ENCODE results near the gene PRKD2.
"Not testable (repeated sequence)": the region's sequence is repeated elsewhere in the genome, so short reads cannot be mapped to it uniquely, and the experiment has no call there.

Gene PRKD2

DNA sequence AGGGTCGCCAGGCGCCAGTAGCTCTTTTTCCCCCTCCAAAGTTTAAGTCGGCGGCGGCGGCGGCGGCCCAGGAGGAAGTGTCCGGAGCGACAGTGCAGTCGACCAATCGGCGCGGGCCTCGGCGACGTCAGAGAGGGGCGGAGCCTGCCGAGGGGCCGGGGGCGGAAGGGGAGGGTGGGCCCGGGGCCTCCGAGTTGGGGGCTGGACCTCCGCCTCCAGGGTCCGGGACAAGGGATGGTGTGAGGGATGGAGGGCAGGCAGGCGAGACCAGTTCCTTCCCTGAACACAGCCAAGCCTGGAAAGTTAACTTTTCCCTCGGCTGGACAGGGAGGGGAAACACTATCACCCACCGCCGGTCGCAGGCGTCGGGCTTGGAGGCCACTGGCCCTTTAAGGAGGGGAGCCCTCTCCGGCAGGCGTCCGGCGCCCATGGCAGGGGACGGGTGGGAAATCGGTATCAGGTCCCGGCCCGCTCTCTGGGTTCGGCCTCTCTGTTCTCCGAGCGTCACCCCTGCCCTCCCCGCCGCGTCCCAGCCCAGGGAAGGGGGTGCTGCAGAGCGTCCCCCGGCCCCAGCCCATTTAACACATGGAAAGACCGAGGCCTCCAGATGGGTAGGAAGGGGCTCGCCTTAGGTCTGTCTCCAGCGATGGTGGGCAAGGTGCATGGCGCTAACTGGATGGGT lies at the start of gene PRKD2:
TSS of gene PRKD2 (minus strand) at position 81 of the 682 bp plus-strand sequence. CDS start 744 bp downstream, outside the sequence.
- TF ChIP-seq, protein P1, sequence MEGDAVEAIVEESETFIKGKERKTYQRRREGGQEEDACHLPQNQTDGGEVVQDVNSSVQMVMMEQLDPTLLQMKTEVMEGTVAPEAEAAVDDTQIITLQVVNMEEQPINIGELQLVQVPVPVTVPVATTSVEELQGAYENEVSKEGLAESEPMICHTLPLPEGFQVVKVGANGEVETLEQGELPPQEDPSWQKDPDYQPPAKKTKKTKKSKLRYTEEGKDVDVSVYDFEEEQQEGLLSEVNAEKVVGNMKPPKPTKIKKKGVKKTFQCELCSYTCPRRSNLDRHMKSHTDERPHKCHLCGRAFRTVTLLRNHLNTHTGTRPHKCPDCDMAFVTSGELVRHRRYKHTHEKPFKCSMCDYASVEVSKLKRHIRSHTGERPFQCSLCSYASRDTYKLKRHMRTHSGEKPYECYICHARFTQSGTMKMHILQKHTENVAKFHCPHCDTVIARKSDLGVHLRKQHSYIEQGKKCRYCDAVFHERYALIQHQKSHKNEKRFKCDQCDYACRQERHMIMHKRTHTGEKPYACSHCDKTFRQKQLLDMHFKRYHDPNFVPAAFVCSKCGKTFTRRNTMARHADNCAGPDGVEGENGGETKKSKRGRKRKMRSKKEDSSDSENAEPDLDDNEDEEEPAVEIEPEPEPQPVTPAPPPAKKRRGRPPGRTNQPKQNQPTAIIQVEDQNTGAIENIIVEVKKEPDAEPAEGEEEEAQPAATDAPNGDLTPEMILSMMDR (IDR thresholded peaks at IDR 0.05; ENCODE audit: borderline replicate concordance, insufficient read depth, low read depth, low read length): no peak
- peak within 1 kb of the TSS; percentile 71 for H3K4me3 ChIP-seq (ENCODE audit: low read depth, low read length)

DNA sequence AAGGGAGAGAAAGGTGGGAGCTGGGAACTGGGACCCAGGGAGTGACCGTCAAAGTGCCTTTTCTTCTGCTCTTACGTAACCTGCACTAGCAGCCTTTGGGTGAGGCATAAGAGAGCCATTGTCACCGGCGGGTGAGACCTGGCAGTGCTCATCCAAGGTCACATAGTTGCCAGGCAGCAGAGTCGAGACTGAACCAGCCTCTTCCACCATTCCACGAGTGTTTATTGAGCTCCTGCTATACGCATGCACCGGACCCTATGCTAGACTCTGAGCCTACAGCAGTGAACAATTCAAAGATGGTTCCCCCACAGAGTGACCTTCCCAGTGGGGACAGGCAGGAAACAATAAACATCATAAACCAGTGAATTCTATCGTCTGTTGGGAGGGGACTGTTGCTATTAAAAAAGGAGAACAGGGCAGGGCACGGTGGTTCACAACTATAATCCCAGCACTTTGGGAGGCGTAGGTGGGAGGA lies 47.9 kb upstream of the PRKD2 start:
- TF ChIP-seq, protein P1 (IDR thresholded peaks at IDR 0.05; ENCODE audit: borderline replicate concordance, insufficient read depth, low read depth, low read length): no peak
- H3K4me3 ChIP-seq (ENCODE audit: low read depth, low read length): no peak overlapping the region

DNA sequence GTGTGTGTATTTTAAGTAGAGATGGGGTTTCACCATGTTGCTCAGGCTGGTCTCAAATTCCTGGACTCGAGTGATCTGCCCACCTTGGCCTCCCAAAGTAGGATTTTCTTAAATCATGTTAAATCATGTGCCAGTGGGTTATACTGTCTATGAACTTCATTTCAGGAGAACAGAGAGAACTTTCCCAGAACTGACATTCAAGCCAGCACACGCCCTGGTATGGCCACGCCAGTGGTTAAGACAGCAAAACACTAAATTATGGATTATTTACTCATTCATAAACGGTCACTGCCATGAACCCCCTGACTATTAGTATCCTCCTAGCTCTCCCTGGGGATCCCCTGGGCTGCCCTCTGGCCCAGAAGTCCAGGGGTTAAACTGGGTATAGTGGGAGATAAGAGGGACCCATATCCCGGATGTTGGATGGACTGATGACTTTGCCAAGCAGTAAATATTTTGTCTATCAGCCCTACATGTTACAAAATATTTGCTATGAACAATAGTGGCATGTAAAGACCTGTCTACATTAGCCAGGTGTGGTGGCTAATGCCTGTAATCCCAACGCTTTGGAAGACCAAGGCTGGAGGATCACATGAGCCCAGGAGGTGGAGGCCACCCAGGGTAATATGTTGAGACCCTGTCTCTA lies 45.5 kb upstream of the PRKD2 start:
- H3K4me3 ChIP-seq (ENCODE audit: low read depth, low read length): no peak overlapping the region
- TF ChIP-seq, protein P1 (IDR thresholded peaks at IDR 0.05; ENCODE audit: borderline replicate concordance, insufficient read depth, low read depth, low read length): no peak

DNA sequence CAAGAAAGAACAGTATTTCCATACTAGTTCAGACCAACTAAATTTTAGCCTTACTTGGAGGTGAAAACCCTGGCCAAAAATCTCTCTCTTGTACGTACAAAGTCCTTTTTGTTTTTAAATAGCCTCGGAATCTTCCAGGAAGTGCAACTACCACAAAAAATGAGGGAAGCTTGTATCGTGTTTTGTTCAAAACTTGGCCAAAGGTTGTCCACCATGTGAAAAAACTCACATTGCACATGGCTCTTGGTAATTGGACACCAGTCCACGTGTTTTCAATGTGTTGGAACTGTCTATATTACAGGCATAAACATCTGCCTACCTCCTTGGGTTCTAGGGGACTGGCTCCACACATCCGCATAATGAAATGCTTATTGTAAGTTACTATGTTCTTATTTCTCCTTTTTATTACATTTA lies 44.5 kb upstream of the PRKD2 start:
- TF ChIP-seq, protein P1 (IDR thresholded peaks at IDR 0.05; ENCODE audit: borderline replicate concordance, insufficient read depth, low read depth, low read length): no peak
- H3K4me3 ChIP-seq (ENCODE audit: low read depth, low read length): no peak overlapping the region

DNA sequence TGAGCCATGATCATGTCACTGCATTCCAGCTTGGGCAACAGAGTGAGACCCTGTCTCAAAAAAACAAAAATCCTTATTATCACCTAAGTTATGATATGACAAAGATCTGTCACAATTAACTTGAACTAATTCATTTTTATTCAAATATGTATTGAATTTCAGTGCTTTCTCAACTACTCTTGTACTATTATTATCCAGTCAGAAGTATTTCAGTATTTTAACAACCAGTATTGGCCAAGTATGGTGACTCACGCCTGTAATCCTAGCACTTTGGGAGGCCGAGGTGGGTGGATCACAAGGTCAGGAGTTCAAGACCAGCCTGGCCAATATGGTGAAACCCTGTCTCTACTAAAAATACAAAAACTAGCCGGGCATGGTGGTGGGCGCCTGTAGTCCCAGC lies 44.0 kb upstream of the PRKD2 start:
- H3K4me3 ChIP-seq (ENCODE audit: low read depth, low read length): not testable (repeated sequence)

DNA sequence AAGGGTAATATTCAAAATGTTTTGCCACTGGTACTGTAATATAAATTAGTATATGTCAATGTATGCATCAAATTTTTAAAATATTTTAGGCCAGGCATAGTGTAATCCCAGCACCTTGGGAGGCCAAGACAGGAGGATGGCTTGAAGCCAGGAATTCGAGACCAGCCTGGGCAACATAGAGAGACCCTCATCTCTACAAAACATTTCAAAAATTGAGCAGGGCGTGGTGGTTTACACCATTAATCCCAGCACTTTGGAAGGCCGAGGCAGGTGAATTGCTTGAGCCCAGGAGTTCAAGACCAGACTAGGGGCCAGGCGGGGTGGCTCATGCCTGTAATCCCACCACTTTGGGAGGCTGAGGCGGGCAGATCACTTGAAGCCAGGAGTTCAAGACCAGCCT lies 43.4 kb upstream of the PRKD2 start:
- TF ChIP-seq, protein P1 (IDR thresholded peaks at IDR 0.05; ENCODE audit: borderline replicate concordance, insufficient read depth, low read depth, low read length): no peak
- no peak overlapping the region for H3K4me3 ChIP-seq (ENCODE audit: low read depth, low read length)

DNA sequence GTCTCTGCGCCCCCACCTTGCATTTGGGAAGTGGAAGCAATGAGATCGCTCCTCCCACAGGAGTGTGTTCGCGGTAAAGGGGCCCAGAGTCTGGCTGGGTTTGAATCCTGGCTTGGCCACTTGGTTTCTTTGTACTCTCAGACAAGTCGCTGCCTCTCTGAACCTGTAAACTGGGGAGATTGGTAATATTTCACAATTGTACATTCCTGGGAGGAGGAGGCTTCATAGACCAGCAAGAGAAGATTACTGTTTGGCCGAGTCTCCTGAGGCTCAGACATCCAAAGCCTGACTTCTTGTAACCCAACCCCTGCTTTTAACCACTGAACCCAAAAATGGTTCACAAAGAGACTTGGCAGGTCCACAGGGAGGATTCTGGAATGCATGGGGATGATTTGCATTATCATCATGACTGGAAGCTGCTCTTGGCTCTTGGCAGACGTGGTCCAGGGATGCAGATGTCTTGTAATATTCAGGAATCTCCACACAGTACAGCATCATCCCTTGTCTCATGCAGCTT lies 43.0 kb upstream of the PRKD2 start:
- TF ChIP-seq, protein P1 (IDR thresholded peaks at IDR 0.05; ENCODE audit: borderline replicate concordance, insufficient read depth, low read depth, low read length): no peak
- H3K4me3 ChIP-seq (ENCODE audit: low read depth, low read length): no peak overlapping the region

Data from GM12875 (cell line).